T-helper 1 cell treated with Interleukin-12 subunit alpha and Interleukin-12 subunit beta and Interleukin-4 antibody, amounts not matched to agents 30 ng/mL and 1 ng/mL, for 36 hours (primary cell): ENCODE measurements around the gene UNC5B. TPM values are rescaled to one million over a fixed set of nuclear protein-coding genes. Genes with fewer than 3 reads are reported as not detected.

Source experiments
- intact Hi-C: fragments of 100-400 bp; cut with micrococcal nuclease; formaldehyde crosslinking; loops from one replicate; pipeline ENCODE4 v1.15.1; 2024
- total RNA-seq: library from RNA; stranded (reverse); gene quantifications from 2 replicates; pipeline ENCODE4 v1.2.3, GENCODE V29; 2022

The UNC5B gene
- total RNA-seq, 1 donor from 2014 or later: not detected

GRCh38 chr10:71337219-71337701 lies 124.9 kb downstream of the UNC5B start:
- intact Hi-C loops: no loop called here

- intact Hi-C loops: no loop called here
Observed at GRCh38 chr10:71338728-71339495, 126.5 kb downstream of the UNC5B start.

- intact Hi-C loops: no loop called here
Observed at GRCh38 chr10:71339796-71340589, 127.6 kb downstream of the UNC5B start.

GRCh38 chr10:71342573-71343391 lies 130.4 kb downstream of the UNC5B start:
- intact Hi-C loops: no loop called here

GRCh38 chr10:71343392-71343773 lies 131.0 kb downstream of the UNC5B start:
- intact Hi-C loops: no loop called here

- intact Hi-C loops: no loop called here
Observed at GRCh38 chr10:71344154-71344925, 132.0 kb downstream of the UNC5B start.

- intact Hi-C loops: no loop called here
Observed at GRCh38 chr10:71344993-71345480, 132.7 kb downstream of the UNC5B start.

- intact Hi-C loops: no loop called here
Observed at GRCh38 chr10:71345694-71346093, 133.3 kb downstream of the UNC5B start.

- intact Hi-C loops: no loop called here
Observed at GRCh38 chr10:71346731-71347130, 134.4 kb downstream of the UNC5B start.

- intact Hi-C loops: no loop called here
Observed at GRCh38 chr10:71347587-71348395, 135.4 kb downstream of the UNC5B start.

GRCh38 chr10:71348850-71349249 lies 136.5 kb downstream of the UNC5B start:
- intact Hi-C loops: no loop called here

GRCh38 chr10:71349406-71349805 lies 137.0 kb downstream of the UNC5B start:
- intact Hi-C loops: no loop called here

- intact Hi-C loops: no loop called here
Observed at GRCh38 chr10:71351087-71351486, 138.7 kb downstream of the UNC5B start.

- intact Hi-C loops: no loop called here
Observed at GRCh38 chr10:71351628-71352319, 139.4 kb downstream of the UNC5B start.

Other genes starting within 250 kb of the UNC5B start
- gene SLC29A3, start 106.7 kb downstream of the UNC5B start, total RNA-seq: 2.7 and 2.8 TPM in 2 replicates
- gene CDH23, start 184.3 kb downstream of the UNC5B start, total RNA-seq: 1.3 TPM in 2 replicates